GM12878 (cell line): ENCODE measurements around the gene MXD4. TPM values are rescaled to one million over a fixed set of nuclear protein-coding genes. Genes with fewer than 3 reads are reported as not detected.

Experiments
- BCLAF1 ChIP-seq: fragments of 450-650 bp; IDR thresholded peaks from 2 replicates; pipeline ENCODE4 v1.6.1; 2017; ENCODE audit warnings: antibody characterized with exemption, mild to moderate bottlenecking, moderate library complexity
- BRCA1 ChIP-seq: IDR thresholded peaks from 2 replicates; pipeline ENCODE4 v1.6.1; 2011; ENCODE audit warnings: low read depth, low read length, improper control_type of control experiment
- CHD2 ChIP-seq: IDR thresholded peaks from 2 replicates; pipeline ENCODE4 v1.6.1; 2011; ENCODE audit warnings: low read depth, low read length, improper control_type of control experiment, borderline replicate concordance
- CREB1 ChIP-seq: IDR thresholded peaks from 2 replicates; pipeline ENCODE4 v1.6.1; 2012; ENCODE audit warnings: low read depth, mild to moderate bottlenecking, inconsistent platforms
- ESRRA ChIP-seq: IDR thresholded peaks from 2 replicates; pipeline ENCODE4 v1.6.1; 2012; ENCODE audit warnings: mild to moderate bottlenecking, low read length, improper control_type of control experiment
- HCFC1 ChIP-seq: fragments of 150-350 bp; IDR thresholded peaks from 2 replicates; pipeline ENCODE4 v1.6.1; 2014; ENCODE audit warnings: low read length
- JUNB ChIP-seq: IDR thresholded peaks from 2 replicates; pipeline ENCODE4 v1.6.1; 2016; ENCODE audit warnings: antibody characterized with exemption, mild to moderate bottlenecking
- KDM1A ChIP-seq: fragments of 200-600 bp; sonication (generic); IDR thresholded peaks from 2 replicates; pipeline ENCODE4 v1.6.1; 2016; ENCODE audit warnings: borderline replicate concordance
- MTA2 ChIP-seq: fragments of 450-650 bp; IDR thresholded peaks from 2 replicates; pipeline ENCODE4 v1.6.1; 2016; ENCODE audit warnings: low read depth, mild to moderate bottlenecking, moderate library complexity
- NFYB ChIP-seq: IDR thresholded peaks from 2 replicates; pipeline ENCODE4 v1.6.1; 2011; ENCODE audit warnings: low read depth, mild to moderate bottlenecking, low read length, improper control_type of control experiment, moderate library complexity; ENCODE audit not compliant: insufficient read depth
- NR2F1 ChIP-seq: fragments of 450-650 bp; conservative IDR thresholded peaks from 2 replicates; pipeline ENCODE4 v1.6.1; 2017; ENCODE audit warnings: mild to moderate bottlenecking
- RAD51 ChIP-seq: fragments of 450-650 bp; IDR thresholded peaks from 2 replicates; pipeline ENCODE4 v1.6.1; 2016; ENCODE audit warnings: moderate library complexity, mild to moderate bottlenecking, inconsistent platforms
- REST ChIP-seq: IDR thresholded peaks from 2 replicates; pipeline ENCODE4 v1.6.1; 2012; ENCODE audit warnings: mild to moderate bottlenecking, low read depth, low read length
- RFX5 ChIP-seq: IDR thresholded peaks from 2 replicates; pipeline ENCODE4 v1.6.1; 2011; ENCODE audit warnings: low read depth, low read length, improper control_type of control experiment
- SUPT20H ChIP-seq: IDR thresholded peaks from 2 replicates; pipeline ENCODE4 v1.6.1; 2011; ENCODE audit warnings: low read depth, mild to moderate bottlenecking, low read length, moderate library complexity, borderline replicate concordance; ENCODE audit not compliant: control insufficient read depth
- polyA plus RNA-seq, 11 experiments: library from polyadenylated mRNA; depleted of rRNA in 4 of 11; unstranded in 6 of 11; stranded (reverse) in 5 of 11; fragments of >200 nt; fragmentation: Nextera tagmentation in 4 of 11; fragmentation: Illumina TruSeq in 1 of 11; extraction: Ambion mirVana in 4 of 11; extraction: Trizol in 1 of 11; gene quantifications; 1 replicate in 1 of 11; 2 replicates in 10 of 11; pipeline versions ENCODE4 v1.2.1 to v1.2.3, GENCODE V29; 2011 to 2016; ENCODE audit warnings: inconsistent platforms in 2 of 11, missing spikeins in 2 of 11, low read depth in 1 of 11
- total RNA-seq, 4 experiments: library from RNA; depleted of rRNA in 3 of 4; stranded (reverse); fragments of >200 nt in 3 of 4; fragmentation: Illumina TruSeq in 1 of 4; extraction: Trizol in 1 of 4; gene quantifications; 2 replicates each; pipeline versions ENCODE4 v1.2.1 to v1.2.3, GENCODE V29; 2013 to 2021

The MXD4 gene
- total and polyA plus RNA-seq, 10 of the 15 experiments (the other 5 are each of a cell fraction or from before 2014, with no cell fraction given) = 0.21 to 25.6 (median 5.2) TPM

GRCh38 chr4:2272828-2273120, 10.9 kb upstream of the MXD4 start (continued):
- TF ChIP-seq REST = no peak
- TF ChIP-seq RFX5 = no peak
- TF ChIP-seq ESRRA = no peak
- TF ChIP-seq NR2F1 = no peak
- TF ChIP-seq KDM1A = no peak
- no peak for TF ChIP-seq HCFC1
- no peak for TF ChIP-seq BCLAF1
- TF ChIP-seq BRCA1 = no peak
- no peak for TF ChIP-seq RAD51
- TF ChIP-seq SUPT20H = no peak
- TF ChIP-seq MTA2 = no peak
- TF ChIP-seq CREB1 = no peak
- no peak for TF ChIP-seq CHD2
- TF ChIP-seq JUNB = no peak
- TF ChIP-seq NFYB = no peak
